Measurements from ENCODE around the gene ZNF391. TPM values are rescaled to one million over a fixed set of nuclear protein-coding genes. Genes with fewer than 3 reads are reported as not detected.

The ZNF391 gene
- total and polyA plus RNA-seq, 2 of the 4 experiments (the other 2 are of a cell fraction): 0.18 to 0.22 TPM

DNA sequence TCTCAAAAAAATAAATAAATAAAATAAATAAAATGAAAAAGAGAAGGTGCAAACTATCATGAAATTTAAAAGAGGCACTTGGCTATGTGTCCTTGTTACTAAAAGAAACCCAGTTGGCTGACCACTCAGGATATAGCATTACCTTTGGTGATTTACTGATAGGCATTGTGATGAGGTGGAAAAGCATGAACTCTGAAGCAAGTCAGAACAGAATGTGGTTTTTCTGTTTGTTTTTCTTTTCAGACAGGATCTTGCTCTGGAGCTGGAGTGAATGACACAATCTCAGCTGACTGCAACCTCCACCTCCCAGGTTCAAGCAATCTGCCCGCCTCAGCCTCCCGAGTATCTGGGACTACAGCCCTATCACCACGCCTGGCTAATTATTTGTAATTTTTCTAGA is 52.4 kb downstream of the ZNF391 start:
- Histone ChIP-seq H3K18ac (ENCODE audit: low read depth, low read length) (no peak overlapping the region), H4K91ac (ENCODE audit: insufficient read depth, low read depth, low read length) (no peak overlapping the region), H3K27me3 (ENCODE audit: control insufficient read depth, insufficient read depth, low read length) (no peaks in the 10 kb centered on the region), H2AFZ (replicated peaks; ENCODE audit: low read length, poor library complexity) (no peak overlapping the region), H3K23ac (ENCODE audit: low read depth, low read length) (no peak overlapping the region), H3K4ac (ENCODE audit: low read depth, low read length) (no peak overlapping the region), H3K27ac (ENCODE audit: insufficient read depth, low read length) (no peak overlapping the region), H3K56ac (ENCODE audit: extremely low read depth, insufficient read depth, low read length) (no peak overlapping the region), H2BK5ac (ENCODE audit: low read depth, low read length, poor library complexity, severe bottlenecking) (no peak overlapping the region), H2AK5ac (ENCODE audit: low read depth, low read length) (no peak overlapping the region), H2AK9ac (replicated peaks; ENCODE audit: low read depth, low read length, poor library complexity) (no peak overlapping the region), H3K9me1 (ENCODE audit: insufficient read depth, low read length) (no peaks in the 10 kb centered on the region), H3K9me3 (ENCODE audit: control insufficient read depth, insufficient read depth, low read length) (peaks cover 2% of the 10 kb centered on the region; the same call in 1 of the 2 replicates), H4K5ac (ENCODE audit: low read depth, low read length) (no peak overlapping the region), H2BK15ac (ENCODE audit: low read depth, low read length) (no peak overlapping the region), H4K8ac (ENCODE audit: low read depth in 2 of 2, low read length in 2 of 2) (no peak overlapping the region), H3K36me3 (ENCODE audit: control insufficient read depth, insufficient read depth, low read length) (no peaks in the 10 kb centered on the region), H2BK20ac (ENCODE audit: low read depth, low read length) (no peak overlapping the region), H3K4me3 (ENCODE audit: insufficient read depth, low read depth, low read length) (no peak overlapping the region), H3K79me1 (ENCODE audit: low read depth in 1 of 2, low read length in 2 of 2) (no peaks in the 10 kb centered on the region), H3K9ac (ENCODE audit: low read depth, low read length) (no peak overlapping the region), H3K4me1 (ENCODE audit: control insufficient read depth, insufficient read depth, low read length) (no peaks in the 10 kb centered on the region), H3K4me2 (ENCODE audit: low read depth, low read length) (no peak overlapping the region), H2BK120ac (ENCODE audit: low read depth, low read length) (no peak overlapping the region), H4K20me1 (ENCODE audit: insufficient read depth, low read length) (no peaks in the 10 kb centered on the region), H3K14ac (replicated peaks; ENCODE audit: low read depth, low read length) (no peak overlapping the region)
- TF ChIP-seq NFE2L2 (IDR thresholded peaks at IDR 0.05; ENCODE audit: low read depth, low read length) (no peak), RAD21 (IDR thresholded peaks at IDR 0.05; ENCODE audit: low read length) (no peak), RFX5 (IDR thresholded peaks at IDR 0.05; ENCODE audit: low read depth, low read length) (no peak), MAFK (IDR thresholded peaks at IDR 0.05; ENCODE audit: low read depth, low read length) (no peak), ELK1 (IDR thresholded peaks at IDR 0.05; ENCODE audit: borderline replicate concordance, low read depth, low read length) (no peak), CTCF (conservative IDR thresholded peaks at IDR 0.05; ENCODE audit: low read depth, low read length) (no peak), CEBPB (IDR thresholded peaks at IDR 0.05; ENCODE audit: low read depth, low read length) (no peak), BHLHE40 (IDR thresholded peaks at IDR 0.05; ENCODE audit: low read depth, low read length) (no peak), MXI1 (IDR thresholded peaks at IDR 0.05; ENCODE audit: borderline replicate concordance, low read depth, low read length) (no peak), FOS (IDR thresholded peaks at IDR 0.05; ENCODE audit: low read depth, low read length) (no peak), RCOR1 (IDR thresholded peaks at IDR 0.05; ENCODE audit: insufficient replicate concordance, low read length) (no peak), POLR2A (IDR thresholded peaks at IDR 0.05; ENCODE audit: low read depth, low read length) (no peak), CHD1 (IDR thresholded peaks at IDR 0.05; ENCODE audit: low read depth, low read length) (no peak), SMC3 (IDR thresholded peaks at IDR 0.05; ENCODE audit: low read depth, low read length) (no peak)
- POLR2A ChIA-PET (ENCODE audit: unreplicated experiment): no interaction called here
- no CpG with 5 or more reads among the region's 3 CpGs for WGBS, 2 experiments (ENCODE audit: extremely low coverage in 2 of 2, insufficient read length in 1 of 2)
- in situ Hi-C loops (cut with MboI; ENCODE audit: low sequenced_read_pairs) (no loop called here), dilution Hi-C loops (cut with HindIII; ENCODE audit: low sequenced_read_pairs, unreplicated experiment) (no loop called here), intact Hi-C loops (cut with micrococcal nuclease) (no loop called here)
- DNase-seq (peak; percentile 1), ATAC-seq (ENCODE audit: low read depth) (no peak)
- no TSS peak for BruUV-seq (replicated peaks)
- CTCF ChIA-PET: no interaction called here
